CD4-positive, CD25-positive, alpha-beta regulatory T cell (primary cell): Measurements from ENCODE around the gene STIP1. TPM values are rescaled to one million over a fixed set of nuclear protein-coding genes. Genes with fewer than 3 reads are reported as not detected.

Experiments
- ATAC-seq, 2 donors: fragments of 150-1000 bp; cut with Tn5 transposase; one replicate each; pipeline ENCODE4 v1.10.0; 2021; ENCODE audit warnings: low read depth in 2 of 2, moderate number of reproducible peaks in 2 of 2, moderate library complexity in 1 of 2
- DNase-seq, 3 donors: peaks; one replicate each; pipeline versions ENCODE4 v3.0.0 to v3.0.0-alpha.2; 2012 to 2022; ENCODE audit warnings: mixed read lengths in 1 of 3
- H3K27ac ChIP-seq: one replicate; pipeline ENCODE4 v1.7.0; 2013; ENCODE audit warnings: mild to moderate bottlenecking, low read length; ENCODE audit not compliant: insufficient read depth, poor library complexity, severe bottlenecking
- H3K27me3 ChIP-seq: one replicate; pipeline ENCODE4 v1.7.0; 2013; ENCODE audit warnings: low read length; ENCODE audit not compliant: control insufficient read depth, insufficient read depth
- H3K36me3 ChIP-seq: one replicate; pipeline ENCODE4 v1.7.0; 2013; ENCODE audit warnings: mild to moderate bottlenecking, low read length, moderate library complexity; ENCODE audit not compliant: control insufficient read depth, insufficient read depth
- H3K4me1 ChIP-seq: 2 replicates; pipeline ENCODE4 v1.7.0; 2013; ENCODE audit warnings: mild to moderate bottlenecking, low read length; ENCODE audit not compliant: insufficient read depth, control insufficient read depth, poor library complexity, severe bottlenecking
- H3K4me3 ChIP-seq: one replicate; pipeline ENCODE4 v1.7.0; 2013; ENCODE audit warnings: low read depth, mild to moderate bottlenecking, low read length, moderate library complexity
- H3K9me3 ChIP-seq, 2 experiments: 1 replicate in 1 of 2; 2 replicates in 1 of 2; pipeline ENCODE4 v1.7.0; 2013; ENCODE audit warnings: low read length in 2 of 2, mild to moderate bottlenecking in 1 of 2, moderate library complexity in 1 of 2; ENCODE audit not compliant: control insufficient read depth in 2 of 2
- H3K27ac Mint-ChIP-seq, 3 donors: one replicate each; pipeline ENCODE4 v1.8.0; 2020 to 2022; ENCODE audit warnings: mild to moderate bottlenecking in 3 of 3, mixed read lengths in 3 of 3, moderate library complexity in 2 of 3
- H3K27me3 Mint-ChIP-seq: one replicate; pipeline ENCODE4 v1.8.0; 2022; ENCODE audit warnings: mild to moderate bottlenecking, mixed read lengths
- H3K36me3 Mint-ChIP-seq: one replicate; pipeline ENCODE4 v1.8.0; 2020; ENCODE audit warnings: mixed read lengths
- H3K4me1 Mint-ChIP-seq, 4 donors: one replicate each; pipeline ENCODE4 v1.8.0; 2020 to 2022; ENCODE audit warnings: mixed read lengths in 4 of 4, mild to moderate bottlenecking in 1 of 4
- H3K4me3 Mint-ChIP-seq, 4 donors: one replicate each; pipeline ENCODE4 v1.8.0; 2020 to 2022; ENCODE audit warnings: mild to moderate bottlenecking in 4 of 4, mixed read lengths in 4 of 4, moderate library complexity in 3 of 4
- H3K9me3 Mint-ChIP-seq, 7 donors: one replicate each; pipeline ENCODE4 v1.8.0; 2020 to 2022; ENCODE audit warnings: mixed read lengths in 7 of 7, mild to moderate bottlenecking in 3 of 7, moderate library complexity in 2 of 7
- polyA plus RNA-seq, 4 donors: library from polyadenylated mRNA; unstranded; fragments of 300-500 nt; fragmentation: Illumina TruSeq; gene quantifications; one replicate each; pipeline ENCODE4 v1.2.3, GENCODE V29; 2021
- total RNA-seq: library from RNA; stranded (reverse); gene quantifications from one replicate; pipeline ENCODE4 v1.2.3, GENCODE V29; 2022

The STIP1 gene
- total RNA-seq, result 57.8 TPM
- 10 to 100 TPM; 62.8 to 72.3 (median 64.8) TPM for polyA plus RNA-seq

DNA sequence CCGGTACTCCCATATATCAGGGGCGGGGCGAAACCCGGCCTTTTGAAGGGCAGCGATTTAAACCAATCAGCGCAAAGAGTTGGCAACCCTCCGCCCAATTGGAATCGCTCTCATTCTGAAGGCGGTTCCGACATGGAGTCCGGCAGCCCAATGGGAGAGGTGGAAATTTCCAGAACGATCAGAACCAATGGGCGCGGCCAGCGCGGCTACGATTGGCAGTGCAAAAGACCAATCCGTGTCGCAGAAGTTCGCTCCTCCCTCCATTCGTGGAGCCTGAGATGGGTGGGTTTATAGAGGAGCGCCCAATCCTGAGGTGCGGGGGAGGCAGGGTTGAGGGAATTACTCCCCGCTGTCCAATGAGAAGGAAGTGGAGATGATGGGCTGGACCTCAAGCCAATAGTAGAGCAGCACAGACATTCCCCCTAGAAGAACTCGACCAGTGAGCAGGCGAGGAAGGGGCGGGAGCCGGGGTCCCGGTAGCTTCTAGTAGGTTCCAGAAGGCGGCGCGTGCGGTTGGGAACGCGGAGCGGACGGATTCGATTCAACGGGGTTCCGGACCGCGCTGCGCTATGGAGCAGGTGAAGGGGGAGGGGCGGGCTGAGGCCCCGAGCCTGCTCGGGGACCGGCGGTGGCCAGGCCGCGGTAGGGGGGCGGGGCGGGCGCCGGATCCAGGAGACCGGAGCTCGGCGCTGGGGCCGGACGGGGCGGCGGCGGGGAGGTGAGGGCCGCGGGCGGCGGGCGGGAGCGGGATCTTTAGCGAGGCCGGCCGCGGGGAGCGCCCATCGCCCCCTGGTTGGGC, at the start of gene STIP1:
STIP1 (plus strand) TSS at position 479 of the 799 bp plus-strand sequence; CDS start at position 570, 91 bp downstream.
- Mint-ChIP-seq H3K36me3 (no peaks in the 10 kb centered on the region), H3K27me3 (no peaks in the 10 kb centered on the region), H3K9me3 (no peaks in the 10 kb centered on the region), H3K4me3 (peak within 1 kb of the TSS; percentile 91 to 99 (median 96)), H3K4me1 (peaks cover 0 to 53% (median 16%) of the 10 kb centered on the region in 4 donors), H3K27ac (peak within 1 kb of the TSS; percentile 89 to 100 (median 98))
- no peaks in the 10 kb centered on the region for H3K27me3 ChIP-seq
- peak within 1 kb of the TSS; percentile 79 for H3K27ac ChIP-seq
- DNase-seq, result peak; percentile 98 to 100 (median 99)
- peaks cover 6% of the 10 kb centered on the region for H3K36me3 ChIP-seq
- H3K4me1 ChIP-seq, result peaks cover 37% of the 10 kb centered on the region
- H3K9me3 ChIP-seq, result no peaks in the 10 kb centered on the region
- H3K4me3 ChIP-seq, result peak within 1 kb of the TSS; percentile 66
- ATAC-seq, result peak; percentile 87 to 91

DNA sequence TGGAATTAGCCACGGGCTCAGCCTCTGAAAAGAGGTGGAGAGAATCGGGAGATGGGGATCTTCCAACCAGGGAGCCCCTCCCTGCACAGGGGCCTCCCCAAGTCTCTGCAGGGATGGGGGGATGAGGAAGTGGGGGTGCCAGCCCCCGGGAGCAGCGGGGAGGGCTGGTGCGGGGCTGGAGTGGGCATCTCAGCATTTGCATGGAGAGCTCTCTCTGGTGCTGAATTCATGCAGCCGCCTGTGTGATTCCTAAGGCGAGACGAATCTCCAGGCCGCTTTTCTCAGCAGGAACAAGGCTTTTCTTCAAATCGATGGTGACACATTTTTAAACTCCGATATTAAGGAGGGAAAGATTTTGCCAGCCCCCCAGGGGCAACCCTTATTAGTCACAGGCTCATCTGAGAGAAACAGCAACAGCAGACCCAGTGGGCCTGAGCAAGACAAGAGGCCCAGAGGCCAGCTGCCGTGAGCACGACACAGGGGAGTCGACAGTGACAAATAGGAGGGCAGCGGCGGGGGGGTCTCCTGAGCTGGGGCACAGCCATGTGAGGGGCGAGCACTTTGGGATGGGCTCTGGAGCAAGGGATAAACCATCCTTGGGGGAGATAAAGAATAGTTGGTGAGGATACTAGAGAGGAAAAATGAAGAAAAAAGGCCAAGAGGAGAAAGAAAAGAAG, 49.1 kb upstream of the STIP1 start:
- Histone ChIP-seq H3K27me3 (no peaks in the 10 kb centered on the region), H3K9me3 (no peaks in the 10 kb centered on the region), H3K27ac (no peak overlapping the region), H3K4me3 (no peak overlapping the region), H3K4me1 (no peaks in the 10 kb centered on the region), H3K36me3 (no peaks in the 10 kb centered on the region)
- H3K36me3 Mint-ChIP-seq, result no peaks in the 10 kb centered on the region
- H3K4me1 Mint-ChIP-seq, result peaks cover 0 to 3% (median 0%) of the 10 kb centered on the region in 4 donors
- DNase-seq (no peak), ATAC-seq (no peak)
- H3K9me3 Mint-ChIP-seq, result no peaks in the 10 kb centered on the region
- H3K27ac Mint-ChIP-seq, result peak overlapping the region in 1 of 3 donors; percentile 69
- H3K4me3 Mint-ChIP-seq, result no peak overlapping the region
- no peaks in the 10 kb centered on the region for H3K27me3 Mint-ChIP-seq

DNA sequence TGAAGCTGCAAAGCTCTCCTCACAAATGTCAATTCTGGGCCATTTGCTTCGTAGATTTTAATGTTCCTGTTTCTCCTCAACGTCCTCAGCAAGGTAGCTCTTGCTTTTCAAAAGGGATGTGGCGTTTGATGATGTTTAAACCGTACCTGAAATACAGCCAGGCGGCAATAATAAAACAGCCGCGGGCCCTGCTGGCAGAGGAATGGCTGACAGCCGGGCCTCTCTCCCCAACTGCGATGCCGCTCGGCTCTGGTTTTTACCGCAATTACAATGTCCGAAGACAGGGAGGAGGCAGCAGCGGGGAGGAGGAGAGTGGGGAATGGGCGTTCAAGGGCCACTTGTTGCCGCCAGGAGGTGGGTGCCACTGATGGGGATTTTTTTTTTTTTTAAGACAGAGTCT, 47.6 kb upstream of the STIP1 start:
- H3K4me3 Mint-ChIP-seq, result no peak overlapping the region

DNA sequence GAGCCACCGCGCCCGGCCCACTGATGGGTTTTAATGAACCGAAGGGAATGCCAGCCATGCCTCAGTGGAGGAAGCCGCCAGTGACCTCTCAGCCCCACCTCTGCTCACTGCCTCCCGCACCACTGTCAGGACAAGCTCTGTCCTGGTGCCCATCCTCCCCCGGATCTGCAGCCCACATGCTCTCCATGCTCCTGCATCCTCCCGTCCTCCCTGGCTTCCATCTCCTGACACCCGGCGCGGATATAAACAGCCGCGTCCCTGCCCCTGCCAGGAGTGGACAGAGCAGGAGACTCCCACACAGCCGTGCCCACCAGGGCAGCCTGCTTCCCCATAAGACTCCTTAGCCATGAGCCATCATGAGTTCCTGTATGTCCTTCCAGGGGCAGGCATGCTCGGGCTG, 46.9 kb upstream of the STIP1 start:
- no peaks in the 10 kb centered on the region for H3K9me3 ChIP-seq
- no peaks in the 10 kb centered on the region for H3K36me3 ChIP-seq
- Mint-ChIP-seq H3K4me1 (peaks cover 0 to 9% (median 6%) of the 10 kb centered on the region in 4 donors), H3K9me3 (no peaks in the 10 kb centered on the region), H3K27me3 (no peaks in the 10 kb centered on the region), H3K36me3 (no peaks in the 10 kb centered on the region), H3K4me3 (no peak overlapping the region), H3K27ac (no peak overlapping the region)
- no peaks in the 10 kb centered on the region for H3K27me3 ChIP-seq
- peaks cover 4% of the 10 kb centered on the region for H3K4me1 ChIP-seq
- DNase-seq (no peak), ATAC-seq (no peak)
- H3K27ac ChIP-seq, result no peak overlapping the region
- H3K4me3 ChIP-seq, result no peak overlapping the region

More for the DNA sequence above, 47.6 kb upstream of the STIP1 start:
- Histone ChIP-seq H3K9me3 (no peaks in the 10 kb centered on the region), H3K4me3 (no peak overlapping the region), H3K27me3 (no peaks in the 10 kb centered on the region), H3K27ac (no peak overlapping the region), H3K36me3 (no peaks in the 10 kb centered on the region), H3K4me1 (no peaks in the 10 kb centered on the region)
- ATAC-seq (no peak), DNase-seq (no peak)
- H3K27ac Mint-ChIP-seq, result no peak overlapping the region
- peaks cover 0 to 3% (median under 1%) of the 10 kb centered on the region in 4 donors for H3K4me1 Mint-ChIP-seq
- no peaks in the 10 kb centered on the region for H3K36me3 Mint-ChIP-seq
- no peaks in the 10 kb centered on the region for H3K9me3 Mint-ChIP-seq
- no peaks in the 10 kb centered on the region for H3K27me3 Mint-ChIP-seq

DNA sequence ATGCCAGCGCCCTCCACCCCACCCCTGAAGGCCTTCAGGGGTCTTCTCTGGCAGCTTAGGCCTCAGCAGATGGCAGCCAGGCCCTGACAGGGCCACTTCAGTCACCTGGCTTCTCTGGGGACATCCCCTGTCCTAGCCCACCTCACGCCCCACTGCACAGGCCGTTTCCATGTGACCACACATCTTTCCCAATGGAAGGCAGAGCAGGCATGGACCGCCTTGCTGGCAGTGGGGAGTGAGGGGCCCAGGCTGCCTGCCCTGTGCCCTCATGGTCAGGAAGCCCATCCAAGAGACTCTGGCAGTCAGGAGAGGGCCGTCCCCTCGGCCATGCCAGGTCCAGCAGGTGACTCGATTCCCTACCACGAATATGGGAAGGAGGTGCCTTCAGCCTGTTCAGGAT, 45.9 kb upstream of the STIP1 start:
- no peak for ATAC-seq
- H3K27ac ChIP-seq, result no peak overlapping the region
- H3K4me3 Mint-ChIP-seq, result no peak overlapping the region

DNA sequence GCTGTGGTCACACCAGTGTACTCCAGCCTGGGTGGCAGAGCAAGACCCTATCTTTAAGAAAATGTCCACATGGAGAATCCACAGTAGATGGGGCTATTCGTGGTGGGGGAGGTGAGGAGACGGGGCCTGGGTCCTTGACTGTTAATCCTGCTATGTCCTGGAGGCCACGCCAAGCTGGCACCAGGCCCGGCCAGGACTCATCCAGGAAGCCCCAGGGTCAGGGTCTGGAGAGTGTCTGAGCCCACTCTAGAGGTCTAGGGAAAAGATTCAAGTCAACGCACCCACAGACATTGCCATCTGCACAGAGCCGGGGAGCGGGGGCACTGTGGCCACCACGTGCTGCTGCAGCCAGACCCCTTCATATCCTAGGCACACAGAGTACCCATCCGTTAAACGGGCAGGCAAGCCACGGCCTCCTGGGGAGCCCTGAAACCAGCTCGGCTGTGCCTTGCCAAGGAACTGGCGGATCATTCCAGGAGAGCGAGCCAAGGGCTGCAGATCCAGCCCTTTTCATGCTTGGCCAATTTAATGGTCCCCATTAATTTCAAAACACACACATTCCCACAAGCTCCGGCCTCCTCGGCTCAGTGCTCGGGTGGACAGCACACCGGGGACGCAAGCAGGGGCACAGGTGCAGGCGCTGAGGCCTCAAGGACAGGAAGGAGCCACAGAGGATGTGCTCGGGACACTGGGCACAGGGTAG, 44.7 kb upstream of the STIP1 start:
- H3K27me3 ChIP-seq, result no peaks in the 10 kb centered on the region
- Mint-ChIP-seq H3K27ac (no peak overlapping the region), H3K4me1 (peaks cover 0 to 11% (median 7%) of the 10 kb centered on the region in 4 donors), H3K9me3 (no peaks in the 10 kb centered on the region), H3K36me3 (no peaks in the 10 kb centered on the region), H3K4me3 (no peak overlapping the region), H3K27me3 (no peaks in the 10 kb centered on the region)
- no peaks in the 10 kb centered on the region for H3K9me3 ChIP-seq
- H3K36me3 ChIP-seq, result no peaks in the 10 kb centered on the region
- H3K4me3 ChIP-seq, result no peak overlapping the region
- H3K4me1 ChIP-seq, result peaks cover 4% of the 10 kb centered on the region
- H3K27ac ChIP-seq, result no peak overlapping the region
- ATAC-seq, result no peak
- DNase-seq, result no peak

More for the DNA sequence above, 45.9 kb upstream of the STIP1 start:
- no peak overlapping the region for H3K4me3 ChIP-seq
- H3K4me1 ChIP-seq, result peaks cover 4% of the 10 kb centered on the region
- Mint-ChIP-seq H3K27me3 (no peaks in the 10 kb centered on the region), H3K27ac (no peak overlapping the region), H3K4me1 (peaks cover 0 to 9% (median 7%) of the 10 kb centered on the region in 4 donors), H3K36me3 (no peaks in the 10 kb centered on the region), H3K9me3 (no peaks in the 10 kb centered on the region)
- no peaks in the 10 kb centered on the region for H3K27me3 ChIP-seq
- DNase-seq, result no peak
- H3K9me3 ChIP-seq, result no peaks in the 10 kb centered on the region
- no peaks in the 10 kb centered on the region for H3K36me3 ChIP-seq

DNA sequence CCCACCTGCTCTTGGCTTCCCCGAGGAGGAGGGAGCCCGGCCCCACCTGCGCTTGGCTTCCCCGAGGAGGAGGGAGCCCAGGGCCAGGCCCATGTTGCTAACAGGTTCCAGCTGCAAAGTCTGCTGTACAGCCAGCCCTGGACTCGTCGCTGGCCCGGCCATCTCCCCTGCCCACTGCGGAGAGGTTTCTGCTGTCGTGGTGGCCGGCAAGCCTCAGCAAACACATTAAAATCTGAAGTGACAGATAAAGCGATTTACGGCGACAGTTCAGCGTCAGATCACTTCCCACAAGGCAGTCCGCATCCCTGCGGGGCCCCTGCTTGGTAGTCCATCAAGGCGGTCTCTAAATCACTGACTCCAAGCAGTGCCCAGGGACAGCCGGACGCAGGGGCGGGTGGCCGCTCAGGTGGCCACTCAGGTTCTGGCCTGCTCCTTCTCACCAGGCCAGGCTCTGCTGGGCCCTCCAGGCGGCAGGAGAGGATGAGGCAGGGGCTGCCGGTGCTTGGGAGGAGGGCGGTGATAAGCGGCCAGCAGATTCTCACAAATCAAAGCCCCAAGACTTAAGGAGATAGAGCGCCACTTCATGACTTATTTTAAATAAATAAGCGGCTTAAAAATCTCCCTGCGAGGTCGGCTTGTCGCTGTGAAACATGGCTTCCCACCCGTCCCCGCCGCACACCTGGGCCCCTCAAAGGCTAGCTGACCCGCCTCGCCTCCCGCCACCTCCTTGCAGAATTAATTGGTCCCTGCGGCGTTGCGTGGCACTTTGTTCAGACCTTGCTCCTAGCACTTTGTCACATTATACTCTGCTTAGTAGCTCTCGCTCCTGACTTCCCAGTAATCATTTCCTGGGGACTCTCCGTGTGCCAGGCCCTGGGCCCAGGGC, 41.1 kb upstream of the STIP1 start:
- ATAC-seq, result no peak

More for the DNA sequence above, 41.1 kb upstream of the STIP1 start:
- Mint-ChIP-seq H3K36me3 (no peaks in the 10 kb centered on the region), H3K27me3 (no peaks in the 10 kb centered on the region), H3K9me3 (peaks cover 0 to 2% (median 0%) of the 10 kb centered on the region in 7 donors), H3K4me3 (no peak overlapping the region), H3K4me1 (peaks cover 0 to 17% (median 10%) of the 10 kb centered on the region in 4 donors), H3K27ac (no peak overlapping the region)
- DNase-seq, result no peak
- Histone ChIP-seq H3K27me3 (no peaks in the 10 kb centered on the region), H3K4me1 (peaks cover 7% of the 10 kb centered on the region), H3K4me3 (no peak overlapping the region), H3K36me3 (no peaks in the 10 kb centered on the region), H3K9me3 (no peaks in the 10 kb centered on the region), H3K27ac (no peak overlapping the region)
